Posterior vena cava (tissue), 2 donors: ENCODE data around the gene EDIL3. TPM values are rescaled to one million over a fixed set of nuclear protein-coding genes. Genes with fewer than 3 reads are reported as not detected.

Experiments
- DNase-seq: peaks from one replicate; pipeline ENCODE4 v3.0.0-alpha.2; 2020; ENCODE audit warnings: low spot score
- intact Hi-C, 2 donors: fragments of 100-400 bp; cut with DNase I; formaldehyde crosslinking; loops; one replicate each; pipeline versions ENCODE4 v1.14.1 to v1.14.2; 2022 to 2023
- total RNA-seq, 2 donors: library from RNA; stranded (reverse); fragmentation: NEBNext Ultra II Directional; extraction: Animal tissue kit (Norgen Biotek cat#: 25700); gene quantifications; one replicate each; pipeline ENCODE4 v1.2.1, GENCODE V29; 2021
- donor health status: DM: yes; HTN: yes; CAD: no.
- donor health status: DM: yes; HTN: yes; CAD: no.

EDIL3 gene
- total RNA-seq, 2 donors from 2014 or later: 117 to 143 TPM

DNA sequence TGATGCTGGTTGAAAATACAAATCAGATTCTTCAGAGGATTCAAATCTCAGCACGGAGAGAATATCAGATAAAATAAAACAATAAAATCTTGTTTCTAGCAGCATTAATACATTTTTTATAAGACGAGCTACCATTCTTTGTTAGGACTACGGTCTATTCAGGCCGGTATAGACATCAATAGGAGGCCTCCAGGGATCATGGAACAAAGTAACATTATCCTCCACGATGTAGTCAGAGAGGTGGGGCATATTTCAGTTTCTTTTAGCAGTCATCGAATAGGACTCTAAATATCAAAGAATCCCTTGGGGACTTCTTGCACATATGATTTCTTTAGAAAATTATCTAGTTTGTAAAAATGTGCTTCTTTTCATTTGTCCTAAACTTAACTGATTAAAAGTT is 438.2 kb downstream of the EDIL3 start:
- no peak for DNase-seq
- intact Hi-C loops: no loop called here

DNA sequence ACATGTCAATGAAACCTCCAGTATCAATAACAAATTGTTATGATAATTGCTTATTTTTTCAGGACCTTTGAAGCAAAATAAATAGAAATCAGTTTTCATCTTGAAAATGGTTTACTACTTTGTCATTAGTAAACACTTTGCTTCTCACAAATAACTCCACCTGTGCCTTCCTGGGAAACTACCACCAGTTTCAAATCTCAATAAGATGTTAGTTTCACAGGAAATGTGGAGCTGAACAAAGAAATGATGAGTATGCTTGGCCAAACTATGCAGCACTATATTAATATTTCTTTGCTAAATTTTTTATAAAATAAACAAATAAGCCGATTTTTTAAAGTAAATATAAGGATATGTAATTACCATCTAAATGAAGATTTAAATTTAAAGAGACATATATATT is 442.5 kb downstream of the EDIL3 start:
- no peak for DNase-seq
- intact Hi-C loops: no loop called here

DNA sequence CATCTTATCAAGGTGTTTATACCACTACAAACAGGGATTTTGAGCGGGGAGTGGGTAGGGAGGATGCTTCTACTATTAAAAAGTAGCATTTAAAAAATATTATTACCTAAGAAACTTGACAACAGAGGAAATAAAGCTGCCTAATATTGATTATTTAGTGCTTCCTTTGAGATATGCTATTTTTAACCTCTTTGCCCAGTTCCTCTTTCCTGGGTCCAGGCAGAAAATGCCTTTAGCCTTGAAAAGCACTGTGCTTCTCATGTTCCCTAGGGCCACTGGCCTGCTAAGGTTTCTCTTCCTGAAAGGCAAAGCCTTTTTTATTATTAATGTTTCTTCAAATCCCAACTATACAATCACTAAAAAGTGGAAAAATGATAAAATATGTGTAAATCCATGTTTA is 446.8 kb downstream of the EDIL3 start:
- no peak for DNase-seq
- intact Hi-C loops: no loop called here

DNA sequence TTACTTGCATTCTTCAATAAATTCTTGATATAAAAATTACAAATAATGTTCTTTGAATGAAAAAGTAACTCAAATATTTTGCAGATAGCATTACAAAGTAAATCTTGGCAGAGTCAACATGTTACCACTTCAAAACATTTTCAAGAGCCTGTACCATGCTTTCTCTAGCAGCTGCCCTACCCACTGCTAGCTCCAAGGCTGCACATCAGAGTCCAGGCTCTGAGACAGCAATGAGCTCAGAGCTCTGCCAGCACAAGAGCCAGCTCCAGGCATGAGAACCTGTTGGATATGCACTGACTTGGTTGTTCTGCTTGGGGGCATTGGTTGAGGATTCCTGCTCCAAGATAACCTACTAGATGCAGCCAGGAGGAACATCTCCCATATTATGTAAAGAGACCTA is 452.7 kb downstream of the EDIL3 start:
- no peak for DNase-seq
- intact Hi-C loops: no loop called here

DNA sequence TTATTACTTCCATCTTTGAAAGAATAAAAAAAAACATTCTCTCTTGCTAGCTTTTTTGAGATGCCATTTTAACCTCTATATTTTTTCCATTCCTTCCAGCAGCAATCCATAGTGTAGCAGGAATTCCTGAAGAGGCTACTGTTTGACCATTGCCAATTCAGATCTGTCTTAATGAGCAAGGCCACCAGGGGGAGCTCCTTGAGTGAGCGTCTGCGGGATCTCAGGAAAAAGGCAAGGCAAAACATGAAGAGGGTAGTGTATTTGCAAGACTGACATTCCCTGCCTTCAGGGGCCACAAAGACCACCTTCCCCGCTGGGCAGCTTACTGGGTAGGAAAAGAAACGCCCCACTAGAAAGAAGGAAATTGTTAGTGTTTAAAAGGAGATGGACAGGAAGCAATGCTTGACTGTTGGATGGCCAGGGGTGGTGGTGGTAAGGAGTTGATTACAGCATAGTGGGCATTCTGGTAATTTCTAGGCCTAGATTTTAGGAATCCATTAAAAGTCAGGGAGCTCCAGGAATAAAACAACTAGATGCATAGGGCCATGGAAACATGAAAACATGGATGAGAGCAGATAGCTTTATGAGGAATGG is 457.4 kb downstream of the EDIL3 start:
- DNase-seq: no peak
- intact Hi-C loops: no loop called here

DNA sequence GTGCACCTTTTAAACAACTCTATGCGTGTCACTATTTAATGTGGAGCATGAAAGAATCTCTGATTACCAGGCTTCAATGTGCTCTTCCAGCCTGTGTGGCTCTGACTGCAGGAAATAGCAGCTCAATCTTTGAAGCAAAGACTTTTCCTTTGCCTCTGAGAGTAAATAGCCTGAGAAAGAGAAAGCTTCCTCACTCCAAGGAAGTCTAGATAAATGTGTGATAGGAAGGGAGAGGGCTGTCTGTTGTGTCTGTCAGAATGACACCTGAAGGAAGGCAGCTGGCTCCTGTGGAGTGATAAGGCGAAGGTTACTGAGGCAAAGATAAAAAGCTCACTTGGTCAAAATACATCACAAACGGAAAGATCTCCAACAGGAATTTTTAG is 458.7 kb downstream of the EDIL3 start:
- intact Hi-C loops: no loop called here
- no peak for DNase-seq

DNA sequence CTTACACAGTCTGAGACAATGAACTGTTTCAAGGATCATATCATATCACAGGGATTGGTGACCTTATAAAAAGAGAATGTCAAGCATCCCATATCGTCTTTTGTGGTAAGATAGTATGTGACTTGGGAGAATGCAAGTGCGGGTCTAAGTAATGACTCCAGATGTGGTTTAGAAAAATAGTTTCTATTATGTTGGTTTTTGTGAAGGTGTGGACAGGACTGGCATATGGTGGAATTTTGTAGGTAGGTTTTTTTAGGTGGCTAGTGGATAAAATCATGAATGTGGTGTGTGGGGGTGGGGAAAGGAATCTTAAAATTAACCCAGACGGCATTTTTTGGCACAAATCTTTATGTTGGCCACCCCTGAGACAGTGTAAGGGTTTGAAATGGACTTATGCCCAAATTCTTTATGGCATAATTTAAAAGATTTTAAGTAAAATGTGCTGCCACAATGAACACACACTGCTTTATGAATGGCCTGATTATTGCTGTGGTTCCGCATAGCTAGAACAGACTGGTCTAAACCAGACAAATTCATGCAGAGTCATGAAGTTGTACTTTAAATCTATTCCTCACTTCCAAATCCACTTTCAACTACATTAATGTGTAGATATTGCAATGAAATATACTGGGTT is 459.2 kb downstream of the EDIL3 start:
- intact Hi-C loops: no loop called here
- no peak for DNase-seq

DNA sequence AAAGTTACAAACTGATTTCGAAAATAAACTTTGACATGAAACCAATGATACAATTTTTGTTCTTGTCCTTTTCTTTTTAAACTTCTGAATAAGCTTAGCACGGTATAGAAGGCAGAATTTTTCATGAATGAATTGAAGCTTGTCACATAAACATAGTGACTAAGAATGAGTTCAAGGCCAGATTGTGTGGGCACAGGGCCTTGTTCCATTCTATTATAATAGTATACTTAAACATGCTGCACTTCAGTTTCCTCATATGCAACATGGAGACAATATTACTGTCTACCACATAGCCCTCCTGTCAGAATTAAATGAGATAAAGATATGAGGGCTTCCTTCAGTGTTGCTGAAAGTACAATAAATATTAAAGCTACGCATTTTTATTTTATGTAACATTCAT is 459.8 kb downstream of the EDIL3 start:
- DNase-seq: no peak
- intact Hi-C loops: no loop called here

DNA sequence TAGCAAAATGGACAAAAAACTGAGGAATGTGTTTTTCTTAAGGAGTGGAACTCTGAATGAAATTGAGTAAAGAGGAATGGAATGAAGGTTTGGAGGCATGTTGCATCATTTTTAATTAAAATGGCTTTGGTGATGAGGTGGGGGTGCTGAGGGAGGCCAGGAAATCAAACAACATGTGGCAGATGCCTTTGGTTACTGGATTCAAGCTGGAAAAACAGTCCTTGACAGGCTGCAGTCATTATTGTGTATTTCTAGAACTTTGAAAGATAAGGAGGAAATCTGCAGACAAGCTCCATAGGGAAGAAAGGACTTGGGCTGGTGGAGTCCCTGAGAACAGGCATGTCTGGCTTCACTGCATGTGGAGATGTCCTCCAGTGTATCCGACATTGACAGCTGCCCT is 460.5 kb downstream of the EDIL3 start:
- intact Hi-C loops: no loop called here
- no peak for DNase-seq

DNA sequence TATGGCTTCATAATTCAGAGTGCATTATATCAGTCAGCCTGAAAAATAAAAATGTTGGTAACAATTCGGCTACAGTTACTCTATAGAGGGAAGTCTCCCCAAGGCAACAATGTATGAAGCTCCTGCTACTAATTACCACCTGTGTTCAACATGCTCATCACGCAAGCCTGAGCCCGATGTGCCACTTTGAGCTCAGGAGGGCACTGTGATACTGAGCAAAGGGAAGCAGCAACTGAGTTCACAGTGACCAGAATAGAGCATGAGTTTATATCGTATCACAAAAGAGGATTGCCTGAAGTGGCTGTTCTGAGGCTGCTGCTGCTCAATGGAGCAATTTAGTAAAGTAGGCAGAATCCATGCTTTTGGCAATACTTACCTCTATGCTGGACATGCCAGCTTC is 462.0 kb downstream of the EDIL3 start:
- intact Hi-C loops: no loop called here
- no peak for DNase-seq

DNA sequence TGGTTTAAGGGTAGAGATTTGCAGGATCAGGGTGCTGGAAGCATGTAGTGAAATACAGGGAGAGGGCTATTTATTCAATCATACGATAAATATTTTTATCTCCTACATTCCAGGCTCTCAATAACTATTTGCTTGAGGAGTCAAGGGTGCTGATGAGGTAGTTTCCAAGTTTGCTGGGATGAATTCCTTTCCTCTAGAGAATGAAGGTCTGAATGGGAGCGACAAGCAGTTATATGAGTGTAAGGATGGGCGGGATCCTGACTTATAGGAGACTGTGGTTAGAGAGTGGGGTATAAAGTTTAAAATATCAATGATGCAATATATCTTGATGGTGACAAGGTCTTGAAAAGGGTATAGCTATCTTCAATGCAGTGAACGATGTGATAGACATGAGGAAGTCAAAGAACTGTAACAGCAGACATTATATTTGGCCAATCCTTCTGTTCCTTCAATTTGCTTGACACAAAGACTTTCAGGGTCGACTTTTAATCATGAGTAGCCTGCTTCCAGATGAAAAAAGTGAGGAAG is 462.9 kb downstream of the EDIL3 start:
- intact Hi-C loops: no loop called here
- DNase-seq: no peak

DNA sequence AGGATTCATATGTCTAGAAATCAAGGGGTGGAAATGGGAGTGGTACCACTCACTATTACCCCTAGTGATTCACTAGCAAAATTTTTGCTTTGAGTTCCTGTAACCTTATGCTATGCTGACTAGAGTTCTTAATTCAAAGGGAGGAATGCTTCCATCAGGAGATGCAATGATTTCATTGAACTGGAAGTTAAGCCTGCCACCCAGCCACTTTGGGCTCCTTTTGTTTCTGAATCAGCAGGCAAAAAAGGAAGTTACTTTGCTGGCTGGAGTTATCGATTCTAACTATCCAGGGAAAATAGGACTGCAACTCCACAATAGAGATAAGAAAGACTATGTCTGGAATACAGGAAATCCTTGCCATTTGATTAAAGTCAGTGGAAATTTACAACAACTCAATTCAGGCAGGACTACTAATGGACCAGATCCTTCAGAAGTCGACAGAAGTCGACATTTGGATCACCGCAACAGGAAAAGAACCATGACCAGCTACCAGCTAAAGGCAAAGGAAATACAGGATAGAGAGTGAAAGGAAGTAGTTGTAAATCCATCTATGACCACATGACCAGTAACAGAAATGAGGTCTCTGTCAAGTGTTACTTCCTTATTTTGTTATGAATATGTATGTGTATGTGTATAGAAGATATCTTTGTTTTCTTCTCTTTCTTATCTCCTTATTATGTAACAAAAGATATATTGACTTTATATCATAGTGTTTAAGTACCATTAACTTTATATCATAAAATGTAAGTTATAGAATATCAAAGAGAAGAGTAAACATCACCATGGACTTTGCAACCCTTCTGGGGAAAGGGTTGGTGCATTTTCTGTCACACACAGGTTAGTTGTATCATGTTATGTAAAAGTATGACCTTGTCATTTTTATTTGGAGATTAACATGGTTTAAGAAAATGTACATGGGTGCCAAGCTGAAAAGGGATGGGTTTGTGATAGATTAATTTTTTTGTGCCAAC is 465.3 kb downstream of the EDIL3 start:
- no peak for DNase-seq
- intact Hi-C loops: no loop called here

DNA sequence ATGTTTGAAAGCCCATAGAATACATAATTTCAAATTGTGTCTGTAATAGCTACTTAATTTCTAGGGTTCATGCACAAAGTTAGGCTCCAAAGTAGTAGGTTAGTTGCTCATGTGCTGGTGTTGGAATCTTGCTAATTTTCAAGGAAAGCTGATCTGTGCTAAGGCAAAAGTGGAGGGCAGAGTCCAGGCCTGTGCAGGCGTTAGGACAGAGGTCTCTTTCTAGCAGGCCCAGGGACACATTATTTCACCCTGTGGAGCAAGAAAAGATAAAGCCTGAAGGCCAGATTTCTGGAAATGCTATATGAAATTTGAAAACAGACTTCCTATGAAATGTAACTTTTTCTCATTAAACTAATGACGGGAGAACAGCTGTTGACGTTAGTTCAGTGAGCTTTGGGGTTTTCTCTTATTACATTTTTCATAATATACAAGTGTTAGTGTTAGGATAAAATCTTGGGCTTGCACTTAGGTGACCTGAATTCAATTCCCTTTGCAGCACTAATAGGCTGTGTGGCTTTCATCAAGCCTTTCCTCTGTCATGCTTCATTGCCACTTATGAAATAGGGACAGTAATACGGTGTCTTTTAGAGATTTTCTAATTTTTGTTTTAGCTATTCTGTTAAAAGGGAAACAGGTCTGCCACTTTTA is 467.3 kb downstream of the EDIL3 start:
- no peak for DNase-seq
- intact Hi-C loops: no loop called here

DNA sequence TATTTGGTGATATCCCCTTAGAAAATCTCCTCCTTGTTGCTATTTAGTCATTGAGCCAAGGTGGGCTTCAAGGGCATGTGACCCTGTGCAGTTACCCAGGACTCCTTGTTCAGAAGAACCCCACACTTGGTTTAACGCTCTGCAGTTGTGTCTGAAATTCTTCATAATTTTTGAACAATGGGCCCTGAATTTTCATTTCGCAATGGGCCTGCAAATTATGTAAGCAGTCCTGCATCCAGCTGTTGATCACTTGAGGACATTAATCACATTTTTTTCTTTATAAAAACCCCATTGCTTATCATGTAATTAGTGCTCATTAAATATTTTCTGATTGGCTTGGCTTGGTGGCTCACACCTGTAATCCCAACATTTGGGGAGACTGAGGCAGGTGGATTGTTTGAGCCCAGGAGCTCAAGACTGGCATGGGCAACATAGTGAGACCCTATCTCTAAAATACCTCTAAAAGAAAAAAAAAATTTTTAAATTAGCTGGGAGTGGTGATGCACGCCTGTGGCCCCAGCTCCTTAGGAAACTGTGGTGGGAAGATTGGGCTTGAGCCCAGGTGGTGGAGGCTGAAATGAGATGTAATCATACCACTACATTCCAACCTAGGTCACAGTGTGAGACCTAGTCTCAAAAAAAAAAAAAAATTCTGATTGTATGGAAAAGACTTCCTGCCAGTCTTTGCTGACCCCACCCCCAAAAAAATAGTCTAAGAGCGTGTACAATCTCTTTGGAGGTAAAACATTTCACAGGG is 469.8 kb downstream of the EDIL3 start:
- intact Hi-C loops: no loop called here

DNA sequence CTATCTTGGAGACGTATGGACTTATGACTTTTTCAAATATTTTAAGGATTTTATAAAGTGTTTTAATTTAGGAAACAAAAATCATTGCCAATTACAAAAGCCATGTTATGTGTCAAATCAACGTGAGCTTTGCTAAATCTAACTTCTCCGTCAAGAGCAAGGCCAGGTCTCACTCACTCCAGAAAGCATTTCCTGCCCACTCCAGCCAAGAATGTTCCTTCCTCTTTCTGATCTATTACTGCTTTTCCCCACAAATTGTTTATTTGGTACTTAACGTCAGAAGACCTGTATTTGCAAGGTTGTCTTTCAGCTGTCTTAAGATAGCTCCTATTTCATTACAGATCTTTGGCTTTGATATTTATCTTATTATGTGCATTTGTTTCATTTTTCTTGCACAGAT is 470.5 kb downstream of the EDIL3 start:
- no peak for DNase-seq
- intact Hi-C loops: no loop called here

More for the DNA sequence above, 469.8 kb downstream of the EDIL3 start:
- DNase-seq: no peak

DNA sequence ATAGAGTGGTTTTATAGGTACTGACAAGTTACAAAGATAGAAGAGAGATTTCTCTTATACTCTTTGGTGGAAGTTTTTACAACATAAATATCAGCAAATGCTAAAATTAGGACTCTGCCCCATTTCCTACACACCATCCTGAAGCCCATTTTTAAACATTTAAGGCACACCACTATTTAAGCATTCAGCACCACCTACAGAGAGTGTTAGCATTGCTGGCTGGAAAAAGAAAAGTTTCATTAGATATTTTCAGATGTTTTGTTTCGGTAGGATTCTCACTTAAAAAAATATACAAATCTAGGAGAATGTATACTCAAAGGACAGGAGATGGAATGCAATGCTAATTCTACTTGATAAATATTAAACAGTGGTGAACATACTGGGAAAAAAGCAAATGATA is 471.1 kb downstream of the EDIL3 start:
- intact Hi-C loops: no loop called here

DNA sequence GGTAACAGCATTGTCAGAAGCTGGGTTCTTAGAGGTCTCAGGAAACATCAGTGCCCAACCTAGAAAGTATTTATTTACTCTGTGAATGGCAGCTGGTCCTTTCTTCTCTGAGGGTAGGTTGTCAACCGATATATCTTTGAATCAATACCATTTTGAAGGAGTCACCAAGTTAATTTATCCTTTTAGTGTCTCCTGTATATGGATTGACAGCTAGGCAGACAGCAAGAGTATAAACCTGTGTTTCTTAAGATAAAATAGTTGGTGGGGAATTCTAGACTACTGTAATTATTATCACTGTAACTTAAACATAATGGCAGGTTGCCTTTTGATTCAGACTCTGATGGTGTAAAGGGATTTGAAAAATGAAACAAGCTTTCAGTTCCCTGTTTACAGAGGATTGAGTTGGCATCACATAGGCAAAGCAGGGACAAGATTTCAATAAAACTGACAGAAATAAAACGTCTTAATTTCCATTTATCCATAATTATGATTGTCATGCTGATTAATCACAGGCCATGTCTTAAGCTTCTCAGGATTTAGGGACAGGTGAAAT is 473.2 kb downstream of the EDIL3 start:
- intact Hi-C loops: no loop called here
- DNase-seq: no peak

More for the DNA sequence above, 471.1 kb downstream of the EDIL3 start:
- no peak for DNase-seq

DNA sequence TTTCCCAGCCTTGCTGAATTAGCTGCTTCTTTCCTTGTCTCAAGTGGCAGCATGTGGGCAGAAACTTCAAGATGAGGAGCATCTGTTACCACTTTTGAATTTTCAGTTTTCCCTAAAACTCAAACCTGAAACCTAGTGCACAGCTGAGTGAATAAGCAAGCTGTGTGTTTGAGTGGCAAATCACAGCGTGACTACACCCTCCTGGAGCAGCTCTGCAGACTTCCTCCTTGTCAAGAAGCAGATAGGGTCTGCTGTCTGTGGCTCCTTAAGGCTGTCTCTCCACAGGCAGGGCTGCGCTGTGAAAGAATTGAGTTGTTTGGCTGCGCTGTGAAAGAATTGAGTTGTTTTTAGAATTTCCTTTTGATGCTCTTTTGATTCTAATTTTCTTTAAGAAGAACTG is 484.4 kb downstream of the EDIL3 start:
- intact Hi-C loops: no loop called here
- DNase-seq: no peak
